Esophagus squamous epithelium (tissue), 5 donors: ENCODE data around the gene ODC1. TPM values are rescaled to one million over a fixed set of nuclear protein-coding genes. Genes with fewer than 3 reads are reported as not detected.

Experiments used
- DNase-seq: peaks from one replicate; lab custom pipeline; 2025; lab: John Stamatoyannopoulos, UW
- H3K27ac ChIP-seq, 4 donors: fragments of 200-600 bp; sonication (generic); one replicate each; pipeline ENCODE4 v1.5.1; 2016 to 2019; ENCODE audit warnings: mild to moderate bottlenecking in 1 of 4
- H3K27me3 ChIP-seq, 4 donors: fragments of 200-600 bp; sonication (generic); 1 replicate in 3 of 4; 2 replicates in 1 of 4; pipeline versions ENCODE4 v1.5.1 to v1.6.0; 2017 to 2021; ENCODE audit warnings: antibody characterized with exemption in 1 of 4
- H3K36me3 ChIP-seq, 3 donors: fragments of 200-600 bp; sonication (generic); one replicate each; pipeline ENCODE4 v1.5.1; 2016 to 2019
- H3K4me1 ChIP-seq, 3 donors: fragments of 200-600 bp; sonication (generic); one replicate each; pipeline ENCODE4 v1.5.1; 2017 to 2019
- H3K4me3 ChIP-seq, 4 donors: fragments of 200-600 bp; sonication (generic); 1 replicate in 3 of 4; 2 replicates in 1 of 4; pipeline ENCODE4 v1.5.1; 2016 to 2019; ENCODE audit warnings: mild to moderate bottlenecking in 2 of 4, moderate library complexity in 1 of 4
- H3K9me3 ChIP-seq, 3 donors: fragments of 200-600 bp; sonication (generic); one replicate each; pipeline ENCODE4 v1.5.1; 2016 to 2019
- POLR2A ChIP-seq, 4 donors: fragments of 450-650 bp; IDR thresholded peaks; one replicate each; pipeline ENCODE4 v1.6.1; 2017; ENCODE audit warnings: antibody characterized with exemption in 4 of 4, mild to moderate bottlenecking in 4 of 4, moderate library complexity in 3 of 4
- WGBS, 2 donors: methylation state at CpG; one replicate each; pipeline ENCODE4 v1.1.5; 2018; 5-methylcytosine and 5-hydroxymethylcytosine counted together
- intact Hi-C: fragments of 100-400 bp; cut with DNase I; formaldehyde crosslinking; loops from one replicate; pipeline ENCODE4 v1.15.0; 2022
- total RNA-seq, 4 donors: library from RNA; depleted of rRNA; stranded (reverse); fragments of >200 nt; gene quantifications; one replicate each; pipeline ENCODE4 v1.1.0, GENCODE V29; 2016
- TF ChIP-seq, protein P1 (sequence below), 6 experiments: fragments of 450-650 bp in 4 of 6; fragments of 200-600 bp in 2 of 6; sonication (generic) in 2 of 6; IDR thresholded peaks; one replicate each; pipeline ENCODE4 v1.5.1; 2016 to 2019; ENCODE audit warnings: antibody characterized with exemption in 6 of 6, mild to moderate bottlenecking in 4 of 6, moderate library complexity in 4 of 6
- donor health status: DM: yes; HTN: yes; CAD: no.

Gene ODC1
- total RNA-seq, 4 donors from 2014 or later: 14.9 to 66.8 (median 26.3) TPM

DNA sequence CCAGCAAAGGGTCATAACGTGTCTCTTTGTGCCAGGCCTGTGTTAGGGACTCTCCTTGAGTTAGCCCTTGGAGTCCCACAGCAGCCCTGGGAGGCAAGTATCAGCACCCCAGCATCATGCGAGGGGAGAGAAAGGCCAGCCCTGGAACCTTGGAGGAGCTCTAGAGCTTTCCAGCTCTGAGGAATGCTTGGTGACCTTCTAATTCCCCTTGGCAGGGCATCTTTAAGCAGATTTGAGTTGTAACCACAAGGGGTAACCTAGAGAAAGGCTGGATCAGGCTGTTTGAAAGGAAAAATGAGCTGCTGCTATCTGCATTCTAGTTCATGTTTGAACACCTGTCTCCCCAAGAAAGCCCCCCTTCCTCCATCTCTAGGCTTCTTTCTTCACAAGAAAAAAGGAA lies 23.8 kb upstream of the ODC1 start:
- DNase-seq: no peak
- Histone ChIP-seq H3K9me3 (no peaks in the 10 kb centered on the region), H3K4me1 (no peaks in the 10 kb centered on the region), H3K36me3 (no peaks in the 10 kb centered on the region), H3K27me3 (no peaks in the 10 kb centered on the region), H3K27ac (no peak overlapping the region), H3K4me3 (no peak overlapping the region)
- TF ChIP-seq POLR2A (IDR thresholded peaks at IDR 0.05): no peak
- TF ChIP-seq, protein P1, sequence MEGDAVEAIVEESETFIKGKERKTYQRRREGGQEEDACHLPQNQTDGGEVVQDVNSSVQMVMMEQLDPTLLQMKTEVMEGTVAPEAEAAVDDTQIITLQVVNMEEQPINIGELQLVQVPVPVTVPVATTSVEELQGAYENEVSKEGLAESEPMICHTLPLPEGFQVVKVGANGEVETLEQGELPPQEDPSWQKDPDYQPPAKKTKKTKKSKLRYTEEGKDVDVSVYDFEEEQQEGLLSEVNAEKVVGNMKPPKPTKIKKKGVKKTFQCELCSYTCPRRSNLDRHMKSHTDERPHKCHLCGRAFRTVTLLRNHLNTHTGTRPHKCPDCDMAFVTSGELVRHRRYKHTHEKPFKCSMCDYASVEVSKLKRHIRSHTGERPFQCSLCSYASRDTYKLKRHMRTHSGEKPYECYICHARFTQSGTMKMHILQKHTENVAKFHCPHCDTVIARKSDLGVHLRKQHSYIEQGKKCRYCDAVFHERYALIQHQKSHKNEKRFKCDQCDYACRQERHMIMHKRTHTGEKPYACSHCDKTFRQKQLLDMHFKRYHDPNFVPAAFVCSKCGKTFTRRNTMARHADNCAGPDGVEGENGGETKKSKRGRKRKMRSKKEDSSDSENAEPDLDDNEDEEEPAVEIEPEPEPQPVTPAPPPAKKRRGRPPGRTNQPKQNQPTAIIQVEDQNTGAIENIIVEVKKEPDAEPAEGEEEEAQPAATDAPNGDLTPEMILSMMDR (IDR thresholded peaks at IDR 0.05): no peak
- intact Hi-C loops: no loop called here
- 83 to 88% methylated on average over 2 of the region's 2 CpGs for WGBS, 2 donors

DNA sequence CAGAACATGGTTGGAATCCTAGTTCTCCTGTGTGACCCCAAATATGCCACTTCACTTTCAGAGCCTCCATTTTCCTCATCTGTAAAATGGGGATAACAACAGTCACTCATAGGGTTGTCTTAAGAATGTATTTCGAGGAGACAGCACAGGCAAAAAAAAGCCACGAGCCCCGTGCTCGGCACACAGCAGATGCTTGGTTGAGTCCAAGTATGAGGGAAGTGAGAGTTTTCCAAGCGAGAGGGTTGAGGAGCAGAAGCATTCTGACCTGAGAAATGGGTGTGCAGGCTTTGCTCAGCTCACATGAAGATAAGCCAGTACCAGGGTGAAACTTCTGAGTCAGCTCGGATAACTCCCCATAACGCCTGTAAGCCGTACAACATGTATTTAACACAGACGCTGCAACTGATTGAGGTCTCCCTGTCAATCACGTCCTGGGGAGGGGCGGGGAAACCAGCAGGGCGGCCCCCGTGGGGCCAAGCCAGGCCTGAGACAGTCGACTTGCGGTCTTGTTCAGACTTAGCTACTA lies 23.0 kb upstream of the ODC1 start:
- TF ChIP-seq, protein P1 (IDR thresholded peaks at IDR 0.05): no peak
- no peak for TF ChIP-seq POLR2A (IDR thresholded peaks at IDR 0.05)
- Histone ChIP-seq H3K9me3 (no peaks in the 10 kb centered on the region), H3K27ac (no peak overlapping the region), H3K27me3 (no peaks in the 10 kb centered on the region), H3K4me3 (no peak overlapping the region), H3K4me1 (no peaks in the 10 kb centered on the region), H3K36me3 (no peaks in the 10 kb centered on the region)
- WGBS, 2 donors: 62 to 80% methylated on average over 14 to 15 of the region's 15 CpGs
- DNase-seq: no peak
- intact Hi-C loops: no loop called here

GRCh38 chr2:10469955-10470608 lies 22.0 kb upstream of the ODC1 start:
- intact Hi-C loops: no loop called here
- TF ChIP-seq POLR2A (IDR thresholded peaks at IDR 0.05): no peak
- TF ChIP-seq, protein P1 (IDR thresholded peaks at IDR 0.05): no peak
- DNase-seq: no peak
- Histone ChIP-seq H3K9me3 (no peaks in the 10 kb centered on the region), H3K36me3 (no peaks in the 10 kb centered on the region), H3K27ac (no peak overlapping the region), H3K27me3 (no peaks in the 10 kb centered on the region), H3K4me3 (no peak overlapping the region), H3K4me1 (no peaks in the 10 kb centered on the region)
- WGBS, 2 donors: 70 to 80% methylated on average over 6 to 7 of the region's 12 CpGs

- H3K4me1 ChIP-seq: no peaks in the 10 kb centered on the region
- no peaks in the 10 kb centered on the region for H3K36me3 ChIP-seq
- H3K27ac ChIP-seq: no peak overlapping the region
- H3K4me3 ChIP-seq: no peak overlapping the region
- no peak for TF ChIP-seq POLR2A (IDR thresholded peaks at IDR 0.05)
- TF ChIP-seq, protein P1 (IDR thresholded peaks at IDR 0.05): no peak
- intact Hi-C loops: no loop called here
- no peak for DNase-seq
- no peaks in the 10 kb centered on the region for H3K9me3 ChIP-seq
- WGBS, 2 donors: 57 to 96% methylated on average over 1 to 4 of the region's 4 CpGs
- no peaks in the 10 kb centered on the region for H3K27me3 ChIP-seq
Measured at GRCh38 chr2:10469301-10469700, 21.2 kb upstream of the ODC1 start.

DNA sequence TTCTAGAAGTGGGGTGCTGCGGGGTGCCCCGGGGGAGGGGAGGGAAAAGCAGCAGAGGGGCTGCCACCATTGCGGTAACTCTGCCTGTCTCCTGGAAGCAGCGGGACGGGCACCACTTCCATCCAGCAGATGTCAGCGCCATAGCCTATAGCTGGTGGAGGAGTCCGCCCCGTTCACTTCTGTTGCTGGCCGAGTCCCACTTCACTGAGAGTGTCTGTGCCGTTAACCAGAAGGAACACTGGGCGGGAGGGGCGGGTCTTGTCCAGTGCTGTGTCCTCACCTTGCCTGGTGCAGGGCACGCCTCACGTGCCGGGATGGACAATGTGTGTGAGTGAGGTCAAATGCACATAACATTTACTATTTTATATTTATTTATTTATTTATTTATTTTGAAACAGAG lies 19.3 kb upstream of the ODC1 start:
- Histone ChIP-seq H3K27ac (no peak overlapping the region), H3K27me3 (peaks cover 0 to 5% (median 0%) of the 10 kb centered on the region in 4 donors), H3K36me3 (no peaks in the 10 kb centered on the region), H3K9me3 (no peaks in the 10 kb centered on the region), H3K4me3 (no peak overlapping the region), H3K4me1 (no peaks in the 10 kb centered on the region)
- TF ChIP-seq, protein P1 (IDR thresholded peaks at IDR 0.05): no peak
- TF ChIP-seq POLR2A (IDR thresholded peaks at IDR 0.05): no peak
- WGBS, 2 donors: 84 to 85% methylated on average over 10 of the region's 15 CpGs
- no peak for DNase-seq
- intact Hi-C loops: no loop called here
